ENCODE data around the gene RND2. TPM values are rescaled to one million over a fixed set of nuclear protein-coding genes. Genes with fewer than 3 reads are reported as not detected.
A peak's percentile ranks its signal among the peaks of the same experiment; 100 is the strongest.
"Not testable (repeated sequence)": the region's sequence is repeated elsewhere in the genome, so short reads cannot be mapped to it uniquely, and the experiment has no call there.

The RND2 gene
- total and polyA plus RNA-seq, 4 donors = 0.25 to 1.3 (median 0.43) TPM

DNA sequence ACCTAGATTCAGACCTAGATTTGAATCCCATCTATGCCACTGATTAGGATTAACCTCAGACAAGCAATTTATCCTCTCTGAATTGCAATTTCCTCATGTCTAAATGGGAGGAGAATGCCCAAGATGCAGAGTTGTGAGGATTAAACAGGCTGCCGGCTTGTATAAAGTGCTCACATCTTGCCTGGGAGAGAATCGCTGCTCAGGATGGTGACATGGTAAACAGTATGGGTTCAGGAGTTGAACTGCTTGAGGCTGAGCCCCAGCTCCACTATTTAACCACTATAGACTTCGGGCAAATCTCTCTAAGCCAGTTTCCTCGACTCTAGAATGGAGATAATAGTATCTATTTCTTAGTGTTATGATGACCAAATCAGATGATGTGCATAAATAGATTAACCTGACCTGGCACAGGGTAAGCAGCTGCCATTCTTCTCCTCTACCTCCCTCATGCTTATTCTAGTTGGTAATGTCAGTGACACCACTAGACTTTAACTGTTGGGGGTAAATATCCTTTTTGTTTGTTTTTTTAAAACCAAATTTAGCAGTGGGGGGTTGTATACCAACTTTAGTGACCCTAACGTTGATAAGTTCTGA lies 27.5 kb upstream of the RND2 start:
- TF ChIP-seq, protein P1, sequence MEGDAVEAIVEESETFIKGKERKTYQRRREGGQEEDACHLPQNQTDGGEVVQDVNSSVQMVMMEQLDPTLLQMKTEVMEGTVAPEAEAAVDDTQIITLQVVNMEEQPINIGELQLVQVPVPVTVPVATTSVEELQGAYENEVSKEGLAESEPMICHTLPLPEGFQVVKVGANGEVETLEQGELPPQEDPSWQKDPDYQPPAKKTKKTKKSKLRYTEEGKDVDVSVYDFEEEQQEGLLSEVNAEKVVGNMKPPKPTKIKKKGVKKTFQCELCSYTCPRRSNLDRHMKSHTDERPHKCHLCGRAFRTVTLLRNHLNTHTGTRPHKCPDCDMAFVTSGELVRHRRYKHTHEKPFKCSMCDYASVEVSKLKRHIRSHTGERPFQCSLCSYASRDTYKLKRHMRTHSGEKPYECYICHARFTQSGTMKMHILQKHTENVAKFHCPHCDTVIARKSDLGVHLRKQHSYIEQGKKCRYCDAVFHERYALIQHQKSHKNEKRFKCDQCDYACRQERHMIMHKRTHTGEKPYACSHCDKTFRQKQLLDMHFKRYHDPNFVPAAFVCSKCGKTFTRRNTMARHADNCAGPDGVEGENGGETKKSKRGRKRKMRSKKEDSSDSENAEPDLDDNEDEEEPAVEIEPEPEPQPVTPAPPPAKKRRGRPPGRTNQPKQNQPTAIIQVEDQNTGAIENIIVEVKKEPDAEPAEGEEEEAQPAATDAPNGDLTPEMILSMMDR (IDR thresholded peaks at IDR 0.05; ENCODE audit: control extremely low read depth, extremely low read depth) = no peak
- no peak for ATAC-seq (ENCODE audit: insufficient read depth, low FRiP score)
- no peak overlapping the region for H3K4me3 ChIP-seq

DNA sequence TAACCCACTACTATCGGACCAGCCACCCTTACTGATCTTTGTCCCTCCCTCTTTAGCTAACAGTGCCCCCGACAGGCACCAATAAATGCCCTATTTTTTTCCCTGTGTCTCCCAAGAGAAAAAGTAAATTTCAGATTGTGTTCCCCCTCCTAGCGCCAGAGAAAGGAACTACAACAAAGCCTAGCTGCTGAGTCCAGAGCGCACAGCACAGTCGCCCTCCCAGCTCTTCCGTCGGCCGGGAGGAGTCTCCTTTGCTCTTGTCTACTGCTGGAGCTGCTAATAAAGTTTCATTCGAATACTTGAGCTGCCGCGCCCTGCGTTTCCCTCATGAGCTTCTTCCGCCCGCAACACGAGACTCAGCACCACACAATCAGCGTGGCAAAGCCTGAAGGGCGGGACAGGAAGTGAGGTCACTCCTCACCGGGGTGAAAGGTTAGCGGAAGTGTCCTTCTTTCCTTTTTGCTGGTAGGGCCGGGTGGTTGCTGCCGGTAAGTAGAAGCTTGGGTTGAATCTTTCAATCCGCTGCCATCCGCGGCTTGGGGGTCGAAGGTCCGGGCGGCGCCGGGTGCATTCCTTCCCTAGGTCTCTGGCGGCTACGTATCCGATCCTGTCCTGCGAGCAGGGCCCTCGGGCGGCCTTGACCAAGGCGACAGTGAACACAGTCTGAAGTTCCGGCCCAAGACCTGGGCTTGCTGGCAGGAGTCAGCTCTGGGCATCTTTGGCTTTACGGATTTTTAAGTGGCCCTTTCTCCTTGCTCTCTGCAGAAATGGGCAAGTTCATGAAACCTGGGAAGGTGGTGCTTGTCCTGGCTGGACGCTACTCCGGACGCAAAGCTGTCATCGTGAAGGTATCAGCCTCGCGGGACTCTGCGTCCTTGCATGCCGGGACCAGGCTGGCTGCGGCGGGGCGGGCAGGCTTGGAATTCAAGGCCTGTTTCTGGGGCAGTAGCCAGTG lies 26.8 kb upstream of the RND2 start, which contains the start of gene RPL27:
Gene RPL27, plus strand, starts transcription at position 436 of the 955 bp plus-strand sequence. Its CDS starts 332 bp downstream, at position 768.
- Histone ChIP-seq H3K9me3 (ENCODE audit: control insufficient read depth in 4 of 4, insufficient read depth in 3 of 4, low read length in 3 of 4) (no peaks in the 10 kb centered on the region), H3K9ac (ENCODE audit: insufficient read depth in 1 of 2, low read length in 2 of 2) (peak within 1 kb of the TSS; percentile 98 to 100), H3K27ac (ENCODE audit: low read depth in 1 of 2, low read length in 1 of 2) (peak within 1 kb of the TSS; percentile 74 to 92), H3K4me3 (peak within 1 kb of the TSS; percentile 71), H3K36me3 (ENCODE audit: control insufficient read depth in 4 of 4, insufficient read depth in 4 of 4, low read length in 4 of 4) (peaks cover 11 to 16% (median 15%) of the 10 kb centered on the region in 4 donors), H3K27me3 (ENCODE audit: control insufficient read depth in 3 of 3, insufficient read depth in 3 of 3, low read length in 2 of 3) (no peaks in the 10 kb centered on the region), H3K4me1 (ENCODE audit: control insufficient read depth in 5 of 5, insufficient read depth in 5 of 5, low read length in 5 of 5) (peaks cover 6 to 19% (median 7%) of the 10 kb centered on the region in 5 donors)
- DNase-seq (peak; percentile 99 to 100 (median 100)), ATAC-seq (ENCODE audit: insufficient read depth, low FRiP score) (peak; percentile 91)
- TF ChIP-seq, protein P1 (IDR thresholded peaks at IDR 0.05; ENCODE audit: control extremely low read depth, extremely low read depth) = peak; percentile 92
- WGBS, 2 donors = 0% methylated on average over 49 of the region's 49 CpGs

More for the DNA sequence above, 27.5 kb upstream of the RND2 start:
- DNase-seq = peak in 1 of 3 donors; percentile 32
- Histone ChIP-seq H3K36me3 (ENCODE audit: control insufficient read depth in 4 of 4, insufficient read depth in 4 of 4, low read length in 4 of 4) (peaks cover 9 to 14% (median 12%) of the 10 kb centered on the region in 4 donors), H3K9me3 (ENCODE audit: control insufficient read depth in 4 of 4, insufficient read depth in 3 of 4, low read length in 3 of 4) (no peaks in the 10 kb centered on the region), H3K4me1 (ENCODE audit: control insufficient read depth in 5 of 5, insufficient read depth in 5 of 5, low read length in 5 of 5) (peaks cover 6 to 19% (median 7%) of the 10 kb centered on the region in 5 donors), H3K27ac (ENCODE audit: low read depth in 1 of 2, low read length in 1 of 2) (peak overlapping the region; percentile 60 to 74), H3K27me3 (ENCODE audit: control insufficient read depth in 3 of 3, insufficient read depth in 3 of 3, low read length in 2 of 3) (no peaks in the 10 kb centered on the region), H3K9ac (ENCODE audit: insufficient read depth in 1 of 2, low read length in 2 of 2) (peak overlapping the region in 1 of 2 donors; percentile 71)
- 18 to 31% methylated on average over 5 of the region's 5 CpGs for WGBS, 2 donors

DNA sequence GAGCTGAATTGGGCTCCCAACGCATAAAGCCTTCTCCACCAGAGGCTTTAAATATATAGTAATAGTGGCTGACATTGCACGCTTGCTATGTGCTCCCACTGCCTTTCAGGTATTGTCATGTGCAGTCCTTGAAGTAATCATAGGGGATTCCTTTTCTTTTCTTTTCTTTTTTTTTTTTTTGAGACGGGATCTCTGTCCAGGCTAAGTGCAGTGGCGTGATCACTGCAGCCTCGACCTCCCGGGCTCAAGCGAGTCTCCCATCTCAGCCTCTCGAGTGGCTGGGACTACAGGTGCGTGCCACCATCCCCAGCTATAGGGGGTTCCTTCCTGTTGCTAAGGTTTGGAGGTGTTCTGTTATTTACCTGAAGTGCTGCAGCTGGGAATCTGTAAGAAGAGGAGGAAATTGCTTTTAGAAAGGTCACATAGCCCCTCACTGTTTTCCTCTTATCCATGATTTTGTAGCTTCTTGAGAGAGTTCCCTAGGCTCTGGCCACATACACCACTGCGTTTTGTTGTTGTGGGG lies 26.0 kb upstream of the RND2 start:
- TF ChIP-seq, protein P1 (IDR thresholded peaks at IDR 0.05; ENCODE audit: control extremely low read depth, extremely low read depth) = no peak
- ATAC-seq (ENCODE audit: insufficient read depth, low FRiP score) (no peak), DNase-seq (no peak)
- 12 to 17% methylated on average over 10 of the region's 10 CpGs for WGBS, 2 donors
- Histone ChIP-seq H3K4me3 (peak overlapping the region; percentile 71), H3K4me1 (ENCODE audit: control insufficient read depth in 5 of 5, insufficient read depth in 5 of 5, low read length in 5 of 5) (peaks cover 6 to 19% (median 7%) of the 10 kb centered on the region in 5 donors), H3K27me3 (ENCODE audit: control insufficient read depth in 3 of 3, insufficient read depth in 3 of 3, low read length in 2 of 3) (no peaks in the 10 kb centered on the region), H3K27ac (ENCODE audit: low read depth in 1 of 2, low read length in 1 of 2) (peak overlapping the region; percentile 71 to 92), H3K36me3 (ENCODE audit: control insufficient read depth in 4 of 4, insufficient read depth in 4 of 4, low read length in 4 of 4) (peaks cover 11 to 18% (median 18%) of the 10 kb centered on the region in 4 donors), H3K9me3 (ENCODE audit: control insufficient read depth in 4 of 4, insufficient read depth in 3 of 4, low read length in 3 of 4) (no peaks in the 10 kb centered on the region), H3K9ac (ENCODE audit: insufficient read depth in 1 of 2, low read length in 2 of 2) (peak overlapping the region; percentile 98 to 100)

DNA sequence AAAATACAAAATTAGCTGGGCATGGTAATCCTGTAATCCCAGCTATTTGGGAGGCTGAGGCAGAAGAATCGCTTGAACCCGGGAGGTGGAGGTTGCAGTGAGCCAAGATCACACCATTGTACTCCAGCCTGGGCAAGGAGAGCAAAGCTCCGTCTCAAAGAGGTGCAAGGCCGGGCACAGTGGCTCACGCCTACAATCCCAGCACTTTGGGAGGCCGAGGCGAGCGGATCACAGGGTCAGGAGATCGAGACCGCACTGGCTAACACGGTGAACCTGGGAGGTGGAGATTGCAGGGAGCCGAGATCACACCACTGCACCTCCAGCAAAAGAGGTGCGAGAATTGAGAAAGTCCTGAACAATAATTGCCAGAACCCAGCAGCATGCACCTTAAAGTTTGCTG lies 24.1 kb upstream of the RND2 start:
- ATAC-seq (ENCODE audit: insufficient read depth, low FRiP score); H3K9me3 ChIP-seq (ENCODE audit: control insufficient read depth in 4 of 4, insufficient read depth in 3 of 4, low read length in 3 of 4); H3K27me3 ChIP-seq (ENCODE audit: control insufficient read depth in 3 of 3, insufficient read depth in 3 of 3, low read length in 2 of 3); H3K4me3 ChIP-seq; DNase-seq: not testable (repeated sequence)
- Histone ChIP-seq H3K9ac (ENCODE audit: insufficient read depth in 1 of 2, low read length in 2 of 2) (peak overlapping the region in 1 of 2 donors; percentile 58), H3K4me1 (ENCODE audit: control insufficient read depth in 5 of 5, insufficient read depth in 5 of 5, low read length in 5 of 5) (peaks cover 6 to 19% (median 7%) of the 10 kb centered on the region in 5 donors), H3K36me3 (ENCODE audit: control insufficient read depth in 4 of 4, insufficient read depth in 4 of 4, low read length in 4 of 4) (peaks cover 11 to 21% (median 18%) of the 10 kb centered on the region in 4 donors), H3K27ac (ENCODE audit: low read depth in 1 of 2, low read length in 1 of 2) (peak overlapping the region in 1 of 2 donors; percentile 4)
- 94 to 95% methylated on average over 13 of the region's 13 CpGs for WGBS, 2 donors

All from lung (tissue), 12 donors.